MM.1S (cell line): ENCODE results near the gene NAGK.
"Not testable (repeated sequence)": the region's sequence is repeated elsewhere in the genome, so short reads cannot be mapped to it uniquely, and the experiment has no call there.

Source experiments
- DNase-seq: peaks from one replicate; pipeline ENCODE4 v3.0.0-alpha.2; 2015
- H2AFZ ChIP-seq: fragments of 300-600 bp; sonication (generic); 2 replicates; pipeline ENCODE4 v1.6.0; 2016; ENCODE audit warnings: antibody characterized with exemption, low read length
- H3F3A ChIP-seq: fragments of 300-600 bp; sonication (generic); 2 replicates; pipeline ENCODE4 v1.6.1; 2016; ENCODE audit warnings: mild to moderate bottlenecking, antibody characterized with exemption, low read length, moderate library complexity, mixed read lengths; ENCODE audit not compliant: insufficient read depth
- H3K27ac ChIP-seq: fragments of 300-600 bp; sonication (generic); 2 replicates; pipeline ENCODE4 v1.5.1; 2016; ENCODE audit warnings: mild to moderate bottlenecking, low read length
- H3K27me3 ChIP-seq: fragments of 300-600 bp; sonication (generic); replicated peaks from 2 replicates; pipeline ENCODE4 v1.6.0; 2016; ENCODE audit warnings: low read length; ENCODE audit not compliant: insufficient read depth
- H3K36me3 ChIP-seq: fragments of 300-600 bp; sonication (generic); replicated peaks from 2 replicates; pipeline ENCODE4 v1.6.1; 2016; ENCODE audit warnings: mild to moderate bottlenecking, low read length, mixed read lengths; ENCODE audit not compliant: insufficient read depth
- H3K4me1 ChIP-seq: fragments of 300-600 bp; sonication (generic); 2 replicates; pipeline ENCODE4 v1.6.1; 2016; ENCODE audit warnings: low read length, mixed read lengths
- H3K4me2 ChIP-seq: fragments of 300-600 bp; sonication (generic); 2 replicates; pipeline ENCODE4 v1.6.0; 2016; ENCODE audit warnings: low read depth, low read length
- H3K4me3 ChIP-seq: fragments of 300-600 bp; sonication (generic); 2 replicates; pipeline ENCODE4 v1.5.1; 2016; ENCODE audit warnings: low read length, mixed read lengths
- H3K79me2 ChIP-seq: fragments of 300-600 bp; sonication (generic); 2 replicates; pipeline ENCODE4 v1.6.1; 2016; ENCODE audit warnings: mixed run types, low read length, mixed read lengths
- H3K9ac ChIP-seq: fragments of 300-600 bp; sonication (generic); 2 replicates; pipeline ENCODE4 v1.6.1; 2016; ENCODE audit warnings: low read length, mixed read lengths
- H3K9me2 ChIP-seq: fragments of 300-600 bp; sonication (generic); replicated peaks from 2 replicates; pipeline ENCODE4 v1.6.1; 2016; ENCODE audit warnings: mild to moderate bottlenecking, low read length, mixed read lengths; ENCODE audit not compliant: insufficient read depth
- H3K9me3 ChIP-seq: fragments of 300-600 bp; sonication (generic); replicated peaks from 2 replicates; pipeline ENCODE4 v1.6.1; 2016; ENCODE audit warnings: mild to moderate bottlenecking, low read length, mixed read lengths; ENCODE audit not compliant: insufficient read depth
- H4K20me1 ChIP-seq: fragments of 300-600 bp; sonication (generic); 2 replicates; pipeline ENCODE4 v1.6.1; 2016; ENCODE audit warnings: mild to moderate bottlenecking, low read length, moderate library complexity, mixed read lengths; ENCODE audit not compliant: insufficient read depth
- CTCF ChIP-seq: fragments of 300-600 bp; sonication (generic); IDR thresholded peaks from 2 replicates; pipeline ENCODE4 v1.5.1; 2016; ENCODE audit warnings: antibody characterized with exemption, low read length, mixed read lengths
- EZH2 ChIP-seq: fragments of 300-600 bp; sonication (generic); optimal IDR thresholded peaks from 2 replicates; pipeline ENCODE3; 2017; ENCODE audit warnings: low read depth, mild to moderate bottlenecking, antibody characterized with exemption, low read length, mixed read lengths
- EZH2phosphoT487 ChIP-seq: fragments of 300-600 bp; sonication (generic); IDR thresholded peaks from 2 replicates; pipeline ENCODE4 v1.6.1; 2018; ENCODE audit warnings: antibody characterized with exemption, low read length

The NAGK gene

GRCh38 chr2:71085325-71086003 lies 17.0 kb downstream of the NAGK start:
- not testable (repeated sequence) for H3K27ac ChIP-seq, H3K4me3 ChIP-seq, H3K9me3 ChIP-seq, H3K9me2 ChIP-seq, H4K20me1 ChIP-seq, H3K4me2 ChIP-seq, H2AFZ ChIP-seq, H3F3A ChIP-seq, H3K9ac ChIP-seq, H3K27me3 ChIP-seq, H3K4me1 ChIP-seq, H3K79me2 ChIP-seq, DNase-seq, H3K36me3 ChIP-seq

GRCh38 chr2:71089475-71089874 lies 21.0 kb downstream of the NAGK start:
- not testable (repeated sequence) for H3K27me3 ChIP-seq, H3K27ac ChIP-seq, H3K9ac ChIP-seq, DNase-seq, H3K4me1 ChIP-seq, H3F3A ChIP-seq, H3K9me3 ChIP-seq, H3K9me2 ChIP-seq, H3K79me2 ChIP-seq, H2AFZ ChIP-seq, H3K4me3 ChIP-seq, H3K36me3 ChIP-seq, H4K20me1 ChIP-seq, H3K4me2 ChIP-seq

GRCh38 chr2:71091808-71092207 lies 23.4 kb downstream of the NAGK start:
- H3K27me3 ChIP-seq, H3K9ac ChIP-seq, DNase-seq, H2AFZ ChIP-seq, H3K9me2 ChIP-seq, H4K20me1 ChIP-seq, H3K27ac ChIP-seq, H3K9me3 ChIP-seq, H3K4me3 ChIP-seq, H3K4me2 ChIP-seq, H3K4me1 ChIP-seq, H3F3A ChIP-seq, H3K79me2 ChIP-seq, H3K36me3 ChIP-seq: not testable (repeated sequence)

GRCh38 chr2:71092491-71093260 lies 24.2 kb downstream of the NAGK start:
- not testable (repeated sequence) for H3K4me2 ChIP-seq, H3F3A ChIP-seq, H3K27me3 ChIP-seq, H2AFZ ChIP-seq, H3K79me2 ChIP-seq, H3K4me3 ChIP-seq, H3K27ac ChIP-seq, H3K36me3 ChIP-seq, H3K9me3 ChIP-seq, H3K4me1 ChIP-seq, H3K9me2 ChIP-seq, H3K9ac ChIP-seq, H4K20me1 ChIP-seq, DNase-seq

- H3K4me2 ChIP-seq, result peak overlapping the region; percentile 62; the same call in 1 of the 2 replicates
- no peak overlapping the region for H3K4me3 ChIP-seq
- no peaks in the 10 kb centered on the region for H3K79me2 ChIP-seq
Measured at GRCh38 chr2:71100195-71100964, 31.9 kb downstream of the NAGK start.

More at GRCh38 chr2:71100195-71100964, 31.9 kb downstream of the NAGK start:
- Histone ChIP-seq H2AFZ (peak overlapping the region; percentile 68), H3K9me2 (no peaks in the 10 kb centered on the region), H4K20me1 (no peaks in the 10 kb centered on the region), H3F3A (peaks cover 10% of the 10 kb centered on the region), H3K36me3 (no peaks in the 10 kb centered on the region), H3K27me3 (no peaks in the 10 kb centered on the region), H3K27ac (peak overlapping the region; percentile 47; the same call in 1 of the 2 replicates), H3K9me3 (no peaks in the 10 kb centered on the region), H3K4me1 (peaks cover 10% of the 10 kb centered on the region), H3K9ac (no peak overlapping the region)
- DNase-seq, result peak; percentile 31
- TF ChIP-seq EZH2, result no peak
- TF ChIP-seq CTCF, result peak; percentile 78
- TF ChIP-seq EZH2phosphoT487, result no peak
